Progenitor cell of endocrine pancreas (in vitro differentiated cells): Measurements from ENCODE around the gene MIB1. TPM values are rescaled to one million over a fixed set of nuclear protein-coding genes. Genes with fewer than 3 reads are reported as not detected.

ENCODE experiments used
- DNase-seq: peaks from one replicate; pipeline ENCODE4 v3.0.0; 2021; ENCODE audit warnings: low spot score; ENCODE audit not compliant: unreplicated experiment
- H3K27ac Mint-ChIP-seq: 2 replicates; pipeline ENCODE4 v1.8.0; 2021; ENCODE audit warnings: mild to moderate bottlenecking, moderate library complexity, mixed read lengths
- H3K27me3 Mint-ChIP-seq: 2 replicates; pipeline ENCODE4 v1.8.0; 2021; ENCODE audit warnings: mixed read lengths
- H3K36me3 Mint-ChIP-seq: 2 replicates; pipeline ENCODE4 v1.8.0; 2022; ENCODE audit warnings: mixed read lengths; ENCODE audit not compliant: insufficient read depth
- H3K4me1 Mint-ChIP-seq: 2 replicates; pipeline ENCODE4 v1.8.0; 2021; ENCODE audit warnings: low read depth, mixed read lengths
- H3K4me3 Mint-ChIP-seq: 2 replicates; pipeline ENCODE4 v1.8.0; 2021; ENCODE audit warnings: low read depth, mild to moderate bottlenecking, moderate library complexity, mixed read lengths
- H3K9me3 Mint-ChIP-seq: 2 replicates; pipeline ENCODE4 v1.8.0; 2021; ENCODE audit warnings: low read depth, mixed read lengths
- total RNA-seq: library from RNA; stranded (reverse); gene quantifications from 2 replicates; pipeline ENCODE4 v1.2.1, GENCODE V29; 2021
- TF ChIP-seq, protein P1 (sequence below): fragments of 200-600 bp; sonication (generic); IDR thresholded peaks from one replicate; pipeline ENCODE4 v1.5.0; 2021; ENCODE audit warnings: antibody characterized with exemption, mild to moderate bottlenecking; ENCODE audit not compliant: unreplicated experiment

MIB1 gene
- total RNA-seq, 1 donor from 2014 or later, result 79.5 TPM

- Mint-ChIP-seq H3K9me3 (no peaks in the 10 kb centered on the region), H3K36me3 (peaks cover 29% of the 10 kb centered on the region), H3K4me3 (no peak overlapping the region), H3K4me1 (no peaks in the 10 kb centered on the region), H3K27ac (no peak overlapping the region), H3K27me3 (no peaks in the 10 kb centered on the region)
- TF ChIP-seq, protein P1, sequence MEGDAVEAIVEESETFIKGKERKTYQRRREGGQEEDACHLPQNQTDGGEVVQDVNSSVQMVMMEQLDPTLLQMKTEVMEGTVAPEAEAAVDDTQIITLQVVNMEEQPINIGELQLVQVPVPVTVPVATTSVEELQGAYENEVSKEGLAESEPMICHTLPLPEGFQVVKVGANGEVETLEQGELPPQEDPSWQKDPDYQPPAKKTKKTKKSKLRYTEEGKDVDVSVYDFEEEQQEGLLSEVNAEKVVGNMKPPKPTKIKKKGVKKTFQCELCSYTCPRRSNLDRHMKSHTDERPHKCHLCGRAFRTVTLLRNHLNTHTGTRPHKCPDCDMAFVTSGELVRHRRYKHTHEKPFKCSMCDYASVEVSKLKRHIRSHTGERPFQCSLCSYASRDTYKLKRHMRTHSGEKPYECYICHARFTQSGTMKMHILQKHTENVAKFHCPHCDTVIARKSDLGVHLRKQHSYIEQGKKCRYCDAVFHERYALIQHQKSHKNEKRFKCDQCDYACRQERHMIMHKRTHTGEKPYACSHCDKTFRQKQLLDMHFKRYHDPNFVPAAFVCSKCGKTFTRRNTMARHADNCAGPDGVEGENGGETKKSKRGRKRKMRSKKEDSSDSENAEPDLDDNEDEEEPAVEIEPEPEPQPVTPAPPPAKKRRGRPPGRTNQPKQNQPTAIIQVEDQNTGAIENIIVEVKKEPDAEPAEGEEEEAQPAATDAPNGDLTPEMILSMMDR, result no peak
- no peak for DNase-seq
These were observed 117.3 kb downstream of the MIB1 start for GRCh38 chr18:21857871-21858270.

- TF ChIP-seq, protein P1, result no peak
- H3K4me3 Mint-ChIP-seq, result no peak overlapping the region
- no peaks in the 10 kb centered on the region for H3K4me1 Mint-ChIP-seq
- H3K9me3 Mint-ChIP-seq, result no peaks in the 10 kb centered on the region
- H3K27ac Mint-ChIP-seq, result no peak overlapping the region
- DNase-seq, result no peak
- no peaks in the 10 kb centered on the region for H3K27me3 Mint-ChIP-seq
- H3K36me3 Mint-ChIP-seq, result peaks cover 36% of the 10 kb centered on the region
These were observed 118.0 kb downstream of the MIB1 start for GRCh38 chr18:21858544-21858943.

DNA sequence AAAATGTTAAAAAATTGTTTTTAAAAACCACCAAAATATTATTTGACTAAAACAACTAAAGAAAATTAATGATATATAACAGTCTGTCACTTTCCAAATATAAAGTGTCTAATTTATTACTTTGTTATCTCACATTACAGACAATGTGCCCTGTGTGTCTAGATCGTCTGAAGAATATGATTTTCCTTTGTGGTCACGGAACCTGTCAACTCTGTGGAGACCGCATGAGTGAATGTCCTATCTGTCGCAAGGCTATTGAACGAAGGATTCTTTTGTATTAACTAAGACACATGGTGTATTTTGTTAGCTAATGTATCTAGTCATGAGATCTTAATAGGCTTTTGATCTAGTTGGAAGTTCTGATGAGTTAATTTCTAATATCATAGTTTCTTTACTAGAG is 123.8 kb downstream of the MIB1 start:
- TF ChIP-seq, protein P1, result no peak
- Mint-ChIP-seq H3K27me3 (no peaks in the 10 kb centered on the region), H3K4me3 (no peak overlapping the region), H3K4me1 (peaks cover 7% of the 10 kb centered on the region), H3K36me3 (peaks cover 40% of the 10 kb centered on the region), H3K9me3 (no peaks in the 10 kb centered on the region), H3K27ac (no peak overlapping the region)
- DNase-seq, result no peak

- Mint-ChIP-seq H3K4me1 (peaks cover 7% of the 10 kb centered on the region), H3K9me3 (no peaks in the 10 kb centered on the region), H3K4me3 (no peak overlapping the region), H3K36me3 (peaks cover 37% of the 10 kb centered on the region), H3K27me3 (no peaks in the 10 kb centered on the region), H3K27ac (no peak overlapping the region)
- TF ChIP-seq, protein P1, result no peak
- DNase-seq, result no peak
These were observed 124.5 kb downstream of the MIB1 start for GRCh38 chr18:21865043-21865442.

DNA sequence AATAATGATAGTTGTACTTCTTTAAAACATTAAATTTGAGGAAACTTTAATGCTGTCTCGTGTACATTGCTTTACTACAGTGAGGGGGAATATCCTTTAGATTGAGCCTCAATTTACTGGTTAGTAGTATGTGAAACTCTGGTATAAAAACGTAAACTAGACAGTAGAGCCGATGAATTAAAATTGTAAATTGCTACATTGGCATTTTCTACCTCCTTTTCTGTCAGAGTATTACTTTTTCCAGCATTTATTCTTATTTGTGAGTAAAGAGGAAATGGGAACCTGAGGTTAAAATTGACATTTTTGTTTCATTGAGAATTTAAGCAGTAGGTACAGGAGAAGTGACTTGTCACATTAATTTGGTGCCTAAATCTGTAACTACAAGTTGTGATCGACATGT is 128.2 kb downstream of the MIB1 start:
- H3K4me3 Mint-ChIP-seq, result no peak overlapping the region
- H3K9me3 Mint-ChIP-seq, result peaks cover 8% of the 10 kb centered on the region

More for the DNA sequence above, 128.2 kb downstream of the MIB1 start:
- H3K27ac Mint-ChIP-seq, result no peak overlapping the region
- peaks cover 7% of the 10 kb centered on the region for H3K4me1 Mint-ChIP-seq
- TF ChIP-seq, protein P1, result no peak
- H3K27me3 Mint-ChIP-seq, result no peaks in the 10 kb centered on the region
- no peak for DNase-seq
- peaks cover 28% of the 10 kb centered on the region for H3K36me3 Mint-ChIP-seq
